NCI-H82 treated with DMSO at 0.1 percent for 48 hours (cell line): ENCODE results near the gene MPP2.

Experiments used
- DNase-seq: peaks from one replicate; lab custom pipeline; 2025; ENCODE audit not compliant: unreplicated experiment; lab: John Stamatoyannopoulos, UW

Gene MPP2

GRCh38 chr17:43825567-43825966 is 81.8 kb downstream of the MPP2 start:
- DNase-seq, result no peak
